ENCODE results near the gene PCSK6.
"Not testable (repeated sequence)": the region's sequence is repeated elsewhere in the genome, so short reads cannot be mapped to it uniquely, and the experiment has no call there.

PCSK6 gene

GRCh38 chr15:101459579-101460300, 29.8 kb downstream of the PCSK6 start:
- no peak for DNase-seq (ENCODE audit: low read depth)

GRCh38 chr15:101458908-101459578, 30.5 kb downstream of the PCSK6 start:
- no peak for DNase-seq (ENCODE audit: low read depth)

- DNase-seq (ENCODE audit: low read depth), result no peak
Measured at GRCh38 chr15:101458158-101458900, 31.2 kb downstream of the PCSK6 start.

GRCh38 chr15:101457696-101458095, 31.8 kb downstream of the PCSK6 start:
- DNase-seq (ENCODE audit: low read depth), result no peak

- no peak for DNase-seq (ENCODE audit: low read depth)
Measured at GRCh38 chr15:101456057-101456739, 33.3 kb downstream of the PCSK6 start.

GRCh38 chr15:101455291-101456025, 34.0 kb downstream of the PCSK6 start:
- peak; percentile 29 for DNase-seq (ENCODE audit: low read depth)

- not testable (repeated sequence) for DNase-seq (ENCODE audit: low read depth)
Measured at GRCh38 chr15:101454781-101455180, 34.7 kb downstream of the PCSK6 start.

GRCh38 chr15:101454365-101454764, 35.1 kb downstream of the PCSK6 start:
- no peak for DNase-seq (ENCODE audit: low read depth)

GRCh38 chr15:101453123-101454120, 36.1 kb downstream of the PCSK6 start:
- no peak for DNase-seq (ENCODE audit: low read depth)

- no peak for DNase-seq (ENCODE audit: low read depth)
Measured at GRCh38 chr15:101452572-101452971, 36.9 kb downstream of the PCSK6 start.

GRCh38 chr15:101451846-101452245, 37.7 kb downstream of the PCSK6 start:
- DNase-seq (ENCODE audit: low read depth), result no peak

GRCh38 chr15:101451266-101451799, 38.2 kb downstream of the PCSK6 start:
- no peak for DNase-seq (ENCODE audit: low read depth)

- no peak for DNase-seq (ENCODE audit: low read depth)
Measured at GRCh38 chr15:101450403-101451265, 38.9 kb downstream of the PCSK6 start.

GRCh38 chr15:101449471-101450402, 39.8 kb downstream of the PCSK6 start:
- no peak for DNase-seq (ENCODE audit: low read depth)

GRCh38 chr15:101448336-101448735, 41.2 kb downstream of the PCSK6 start:
- no peak for DNase-seq (ENCODE audit: low read depth)

- DNase-seq (ENCODE audit: low read depth), result no peak
Measured at GRCh38 chr15:101447561-101448071, 41.9 kb downstream of the PCSK6 start.

- no peak for DNase-seq (ENCODE audit: low read depth)
Measured at GRCh38 chr15:101447168-101447533, 42.4 kb downstream of the PCSK6 start.
